Tibial nerve (tissue), 4 donors: ENCODE results near the gene SATB1. TPM values are rescaled to one million over a fixed set of nuclear protein-coding genes. Genes with fewer than 3 reads are reported as not detected.

ENCODE experiments used
- DNase-seq, 2 donors: peaks; one replicate each; pipeline ENCODE4 v3.0.0-alpha.2; 2019; ENCODE audit warnings: low spot score in 2 of 2
- H3K27ac ChIP-seq, 4 donors: fragments of 200-600 bp; sonication (generic) in 3 of 4; one replicate each; pipeline ENCODE4 v1.5.1; 2017 to 2019; ENCODE audit warnings: mild to moderate bottlenecking in 1 of 4
- H3K27me3 ChIP-seq, 2 donors: fragments of 200-600 bp; sonication (generic) in 1 of 2; one replicate each; pipeline versions ENCODE4 v1.5.1 to v1.6.0; 2017 to 2019
- H3K36me3 ChIP-seq, 3 donors: fragments of 200-600 bp; sonication (generic); one replicate each; pipeline ENCODE4 v1.5.1; 2018 to 2019
- H3K4me1 ChIP-seq, 4 donors: fragments of 200-600 bp; sonication (generic) in 3 of 4; one replicate each; pipeline ENCODE4 v1.5.1; 2017 to 2019
- H3K4me3 ChIP-seq, 4 donors: fragments of 200-600 bp; sonication (generic) in 3 of 4; one replicate each; pipeline ENCODE4 v1.5.1; 2017 to 2019; ENCODE audit warnings: mild to moderate bottlenecking in 1 of 4, moderate library complexity in 1 of 4
- H3K9me3 ChIP-seq, 4 donors: fragments of 200-600 bp; sonication (generic) in 3 of 4; one replicate each; pipeline ENCODE4 v1.5.1; 2017 to 2019
- CTCF ChIP-seq, 5 experiments: fragments of 200-600 bp in 3 of 5; fragments of 450-650 bp in 2 of 5; sonication (generic) in 3 of 5; IDR thresholded peaks; one replicate each; pipeline ENCODE4 v1.5.1; 2016 to 2019; ENCODE audit warnings: antibody characterized with exemption in 5 of 5, mild to moderate bottlenecking in 3 of 5, moderate library complexity in 2 of 5
- EP300 ChIP-seq, 2 donors: sonication (generic); formaldehyde crosslinking; IDR thresholded peaks; one replicate each; pipeline ENCODE4 v1.6.1; 2017; ENCODE audit warnings: antibody characterized with exemption in 2 of 2, mild to moderate bottlenecking in 1 of 2
- POLR2A ChIP-seq, 2 donors: fragments of 450-650 bp; IDR thresholded peaks; one replicate each; pipeline ENCODE4 v1.6.1; 2017; ENCODE audit warnings: antibody characterized with exemption in 2 of 2, mild to moderate bottlenecking in 2 of 2, moderate library complexity in 2 of 2
- WGBS, 2 donors: methylation state at CpG; one replicate each; pipeline ENCODE4 v1.1.5; 2018; 5-methylcytosine and 5-hydroxymethylcytosine counted together
- total RNA-seq, 4 donors: library from RNA; depleted of rRNA; stranded (reverse); fragments of >200 nt; gene quantifications; one replicate each; pipeline ENCODE4 v1.1.0, GENCODE V29; 2016

Gene SATB1
- total RNA-seq, 4 donors from 2014 or later: 28.5 to 48.5 (median 42.8) TPM

- Histone ChIP-seq H3K27me3 (no peaks in the 10 kb centered on the region), H3K27ac (no peak overlapping the region), H3K36me3 (no peaks in the 10 kb centered on the region), H3K4me1 (no peaks in the 10 kb centered on the region), H3K4me3 (no peak overlapping the region), H3K9me3 (no peaks in the 10 kb centered on the region)
- 90% methylated on average over 1 of the region's 1 CpG for WGBS, 2 donors
- no peak for DNase-seq
- TF ChIP-seq CTCF (IDR thresholded peaks at IDR 0.05) (no peak), POLR2A (IDR thresholded peaks at IDR 0.05) (no peak), EP300 (IDR thresholded peaks at IDR 0.05) (no peak)
These were observed 117.6 kb downstream of the SATB1 start for GRCh38 chr3:18307529-18307928.

- Histone ChIP-seq H3K4me1 (no peaks in the 10 kb centered on the region), H3K27ac (no peak overlapping the region), H3K36me3 (no peaks in the 10 kb centered on the region), H3K27me3 (no peaks in the 10 kb centered on the region), H3K9me3 (peaks cover 0 to 2% (median under 1%) of the 10 kb centered on the region in 4 donors), H3K4me3 (no peak overlapping the region)
- TF ChIP-seq EP300 (IDR thresholded peaks at IDR 0.05) (no peak), CTCF (IDR thresholded peaks at IDR 0.05) (no peak), POLR2A (IDR thresholded peaks at IDR 0.05) (no peak)
- no peak for DNase-seq
- WGBS, 2 donors: 63 to 72% methylated on average over 1 of the region's 1 CpG
These were observed 122.6 kb downstream of the SATB1 start for GRCh38 chr3:18302517-18302916.

GRCh38 chr3:18301781-18302180, 123.4 kb downstream of the SATB1 start:
- no peak overlapping the region for H3K27ac ChIP-seq
- no peak for DNase-seq
- H3K4me3 ChIP-seq: no peak overlapping the region
- TF ChIP-seq POLR2A (IDR thresholded peaks at IDR 0.05): no peak
- TF ChIP-seq CTCF (IDR thresholded peaks at IDR 0.05): no peak
- no peak for TF ChIP-seq EP300 (IDR thresholded peaks at IDR 0.05)
- no peaks in the 10 kb centered on the region for H3K4me1 ChIP-seq
- WGBS, 2 donors: 90 to 100% methylated on average over 1 of the region's 1 CpG
- H3K36me3 ChIP-seq: no peaks in the 10 kb centered on the region
- H3K9me3 ChIP-seq: peaks cover 0 to 9% (median 4%) of the 10 kb centered on the region in 4 donors
- no peaks in the 10 kb centered on the region for H3K27me3 ChIP-seq

- no peak for TF ChIP-seq POLR2A (IDR thresholded peaks at IDR 0.05)
- TF ChIP-seq EP300 (IDR thresholded peaks at IDR 0.05): no peak
- TF ChIP-seq CTCF (IDR thresholded peaks at IDR 0.05): no peak
- H3K27me3 ChIP-seq: no peaks in the 10 kb centered on the region
- WGBS, 2 donors: 88 to 94% methylated on average over 3 of the region's 3 CpGs
These were observed 124.2 kb downstream of the SATB1 start for GRCh38 chr3:18300916-18301315.

GRCh38 chr3:18297126-18297525, 128.0 kb downstream of the SATB1 start:
- Histone ChIP-seq H3K4me3 (no peak overlapping the region), H3K4me1 (no peaks in the 10 kb centered on the region), H3K27me3 (no peaks in the 10 kb centered on the region), H3K36me3 (no peaks in the 10 kb centered on the region), H3K27ac (no peak overlapping the region), H3K9me3 (peaks cover 0 to 28% (median 6%) of the 10 kb centered on the region in 4 donors)
- no peak for DNase-seq
- TF ChIP-seq POLR2A (IDR thresholded peaks at IDR 0.05) (no peak), EP300 (IDR thresholded peaks at IDR 0.05) (no peak), CTCF (IDR thresholded peaks at IDR 0.05) (no peak)

More at GRCh38 chr3:18300916-18301315, 124.2 kb downstream of the SATB1 start:
- Histone ChIP-seq H3K36me3 (no peaks in the 10 kb centered on the region), H3K27ac (no peak overlapping the region), H3K4me1 (no peaks in the 10 kb centered on the region), H3K9me3 (peaks cover 0 to 18% (median 4%) of the 10 kb centered on the region in 4 donors), H3K4me3 (no peak overlapping the region)
- no peak for DNase-seq
